Testis (tissue), 3 donors: ENCODE measurements around the gene SH2D6. TPM values are rescaled to one million over a fixed set of nuclear protein-coding genes. Genes with fewer than 3 reads are reported as not detected.
"Not testable (repeated sequence)": the region's sequence is repeated elsewhere in the genome, so short reads cannot be mapped to it uniquely, and the experiment has no call there.

Experiments
- DNase-seq: peaks from one replicate; pipeline ENCODE4 v3.0.0-alpha.2; 2019
- H3K27ac ChIP-seq, 2 donors: fragments of 200-600 bp; sonication (generic); one replicate each; pipeline ENCODE4 v1.5.1; 2019
- H3K27me3 ChIP-seq: fragments of 200-600 bp; sonication (generic); one replicate; pipeline ENCODE4 v1.5.1; 2019
- H3K36me3 ChIP-seq: fragments of 200-600 bp; sonication (generic); one replicate; pipeline ENCODE4 v1.5.1; 2017; ENCODE audit warnings: low read depth; ENCODE audit errors: missing control alignments
- H3K4me1 ChIP-seq: fragments of 200-600 bp; sonication (generic); one replicate; pipeline ENCODE4 v1.5.1; 2019
- H3K4me3 ChIP-seq, 2 donors: fragments of 200-600 bp; sonication (generic); one replicate each; pipeline ENCODE4 v1.5.1; 2017 to 2019
- H3K9me3 ChIP-seq: fragments of 200-600 bp; sonication (generic); one replicate; pipeline ENCODE4 v1.5.1; 2017
- POLR2A ChIP-seq: fragments of 450-650 bp; IDR thresholded peaks from one replicate; pipeline ENCODE4 v1.6.1; 2017; ENCODE audit warnings: antibody characterized with exemption, mild to moderate bottlenecking, moderate library complexity
- WGBS, 2 donors: methylation state at CpG; one replicate each; pipeline ENCODE4 v1.1.5; 2018; 5-methylcytosine and 5-hydroxymethylcytosine counted together
- intact Hi-C: fragments of 100-400 bp; cut with DNase I; formaldehyde crosslinking; loops from one replicate; pipeline ENCODE4 v1.15.1; 2023; ENCODE audit warnings: low total_unique reads
- polyA plus RNA-seq: library from polyadenylated mRNA; stranded (reverse); fragments of 350-450 nt; fragmentation: Illumina TruSeq; extraction: RNeasy Lipid Tissue Mini Kit (QIAGEN cat#74804); gene quantifications from one replicate; pipeline ENCODE4 v1.2.3, GENCODE V29; 2014; ENCODE audit warnings: low read depth, low replicate concordance; ENCODE audit not compliant: insufficient read depth
- total RNA-seq, 2 donors: library from RNA; depleted of rRNA; stranded (reverse); fragments of >200 nt; gene quantifications; one replicate each; pipeline ENCODE4 v1.2.3, GENCODE V29; 2016
- TF ChIP-seq, protein P1 (sequence below), 3 experiments: fragments of 450-650 bp in 2 of 3; fragments of 200-600 bp in 1 of 3; sonication (generic) in 1 of 3; IDR thresholded peaks; one replicate each; pipeline ENCODE4 v1.5.1; 2016 to 2019; ENCODE audit warnings: antibody characterized with exemption in 3 of 3, mild to moderate bottlenecking in 2 of 3, moderate library complexity in 1 of 3

Gene SH2D6
- total and polyA plus RNA-seq, 3 donors from 2014 or later: 11.2 to 15.9 (median 13.6) TPM

GRCh38 chr2:85475799-85476490, 57.4 kb downstream of the SH2D6 start:
- Histone ChIP-seq H3K4me3 (no peak overlapping the region), H3K4me1 (no peaks in the 10 kb centered on the region), H3K27ac (no peak overlapping the region), H3K27me3 (no peaks in the 10 kb centered on the region), H3K9me3 (no peaks in the 10 kb centered on the region), H3K36me3 (no peaks in the 10 kb centered on the region)
- intact Hi-C loops: no loop called here
- WGBS, 2 donors: 41 to 43% methylated on average over 3 of the region's 3 CpGs
- no peak for DNase-seq
- no peak for TF ChIP-seq POLR2A
- TF ChIP-seq, protein P1, sequence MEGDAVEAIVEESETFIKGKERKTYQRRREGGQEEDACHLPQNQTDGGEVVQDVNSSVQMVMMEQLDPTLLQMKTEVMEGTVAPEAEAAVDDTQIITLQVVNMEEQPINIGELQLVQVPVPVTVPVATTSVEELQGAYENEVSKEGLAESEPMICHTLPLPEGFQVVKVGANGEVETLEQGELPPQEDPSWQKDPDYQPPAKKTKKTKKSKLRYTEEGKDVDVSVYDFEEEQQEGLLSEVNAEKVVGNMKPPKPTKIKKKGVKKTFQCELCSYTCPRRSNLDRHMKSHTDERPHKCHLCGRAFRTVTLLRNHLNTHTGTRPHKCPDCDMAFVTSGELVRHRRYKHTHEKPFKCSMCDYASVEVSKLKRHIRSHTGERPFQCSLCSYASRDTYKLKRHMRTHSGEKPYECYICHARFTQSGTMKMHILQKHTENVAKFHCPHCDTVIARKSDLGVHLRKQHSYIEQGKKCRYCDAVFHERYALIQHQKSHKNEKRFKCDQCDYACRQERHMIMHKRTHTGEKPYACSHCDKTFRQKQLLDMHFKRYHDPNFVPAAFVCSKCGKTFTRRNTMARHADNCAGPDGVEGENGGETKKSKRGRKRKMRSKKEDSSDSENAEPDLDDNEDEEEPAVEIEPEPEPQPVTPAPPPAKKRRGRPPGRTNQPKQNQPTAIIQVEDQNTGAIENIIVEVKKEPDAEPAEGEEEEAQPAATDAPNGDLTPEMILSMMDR (IDR thresholded peaks at IDR 0.05): no peak

GRCh38 chr2:85476624-85477023, 58.1 kb downstream of the SH2D6 start:
- Histone ChIP-seq H3K4me1 (no peaks in the 10 kb centered on the region), H3K9me3 (no peaks in the 10 kb centered on the region), H3K27me3 (no peaks in the 10 kb centered on the region), H3K36me3 (no peaks in the 10 kb centered on the region), H3K4me3 (no peak overlapping the region), H3K27ac (no peak overlapping the region)
- no peak for DNase-seq
- TF ChIP-seq, protein P1 (IDR thresholded peaks at IDR 0.05): no peak
- no peak for TF ChIP-seq POLR2A
- intact Hi-C loops: no loop called here
- WGBS, 2 donors: 44 to 100% methylated on average over 1 of the region's 1 CpG

DNA sequence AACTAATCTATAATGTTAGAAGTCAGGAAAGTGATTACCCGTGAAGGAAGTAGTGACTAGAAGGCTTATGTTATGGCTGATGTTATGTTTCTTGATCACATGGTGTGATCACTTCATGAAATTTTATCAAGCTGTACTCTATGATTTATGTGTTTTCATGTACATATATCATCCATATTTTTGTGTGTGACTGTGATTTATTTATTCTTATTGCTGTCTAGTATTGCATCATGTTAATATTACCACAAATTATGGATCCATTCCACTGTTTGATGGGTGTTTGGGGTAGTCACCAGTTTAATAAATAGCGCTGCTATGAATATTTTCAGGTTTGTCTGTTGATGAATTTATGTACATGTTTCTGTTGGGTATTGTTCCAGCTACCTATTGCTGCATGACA, 59.4 kb downstream of the SH2D6 start:
- intact Hi-C loops: no loop called here
- Histone ChIP-seq H3K27ac (no peak overlapping the region), H3K27me3 (no peaks in the 10 kb centered on the region), H3K4me1 (no peaks in the 10 kb centered on the region), H3K36me3 (no peaks in the 10 kb centered on the region), H3K4me3 (no peak overlapping the region), H3K9me3 (no peaks in the 10 kb centered on the region)
- 93 to 97% methylated on average over 2 of the region's 2 CpGs for WGBS, 2 donors
- TF ChIP-seq, protein P1 (IDR thresholded peaks at IDR 0.05): no peak
- no peak for TF ChIP-seq POLR2A
- no peak for DNase-seq

- WGBS, 2 donors: 90 to 94% methylated on average over 13 of the region's 13 CpGs
- no peak for TF ChIP-seq POLR2A
- Histone ChIP-seq H3K36me3 (no peaks in the 10 kb centered on the region), H3K9me3 (no peaks in the 10 kb centered on the region), H3K27me3 (no peaks in the 10 kb centered on the region), H3K4me3 (no peak overlapping the region), H3K4me1 (no peaks in the 10 kb centered on the region), H3K27ac (no peak overlapping the region)
- intact Hi-C loops: no loop called here
- DNase-seq: no peak
Observed at GRCh38 chr2:85481818-85482777, 63.6 kb downstream of the SH2D6 start.

DNA sequence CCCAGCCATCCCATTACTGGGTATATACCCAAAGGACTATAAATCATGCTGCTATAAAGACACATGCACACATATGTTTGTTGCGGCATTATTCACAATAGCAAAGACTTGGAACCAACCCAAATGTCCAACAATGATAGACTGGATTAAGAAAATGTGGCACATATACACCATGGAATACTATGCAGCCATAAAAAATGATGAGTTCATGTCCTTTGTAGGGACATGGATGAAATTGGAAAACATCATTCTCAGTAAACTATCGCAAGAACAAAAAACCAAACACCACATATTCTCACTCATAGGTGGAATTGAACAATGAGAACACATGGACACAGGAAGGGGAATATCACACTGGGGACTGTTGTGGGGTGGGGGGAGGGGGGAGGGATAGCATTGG, 66.1 kb downstream of the SH2D6 start:
- WGBS, 2 donors: 40 to 100% methylated on average over 1 of the region's 2 CpGs
- intact Hi-C loops, H3K36me3 ChIP-seq, DNase-seq, H3K9me3 ChIP-seq, H3K4me1 ChIP-seq, H3K4me3 ChIP-seq, H3K27ac ChIP-seq, H3K27me3 ChIP-seq: not testable (repeated sequence)
